Measurements from ENCODE around the gene MEIS2.

Gene MEIS2

DNA sequence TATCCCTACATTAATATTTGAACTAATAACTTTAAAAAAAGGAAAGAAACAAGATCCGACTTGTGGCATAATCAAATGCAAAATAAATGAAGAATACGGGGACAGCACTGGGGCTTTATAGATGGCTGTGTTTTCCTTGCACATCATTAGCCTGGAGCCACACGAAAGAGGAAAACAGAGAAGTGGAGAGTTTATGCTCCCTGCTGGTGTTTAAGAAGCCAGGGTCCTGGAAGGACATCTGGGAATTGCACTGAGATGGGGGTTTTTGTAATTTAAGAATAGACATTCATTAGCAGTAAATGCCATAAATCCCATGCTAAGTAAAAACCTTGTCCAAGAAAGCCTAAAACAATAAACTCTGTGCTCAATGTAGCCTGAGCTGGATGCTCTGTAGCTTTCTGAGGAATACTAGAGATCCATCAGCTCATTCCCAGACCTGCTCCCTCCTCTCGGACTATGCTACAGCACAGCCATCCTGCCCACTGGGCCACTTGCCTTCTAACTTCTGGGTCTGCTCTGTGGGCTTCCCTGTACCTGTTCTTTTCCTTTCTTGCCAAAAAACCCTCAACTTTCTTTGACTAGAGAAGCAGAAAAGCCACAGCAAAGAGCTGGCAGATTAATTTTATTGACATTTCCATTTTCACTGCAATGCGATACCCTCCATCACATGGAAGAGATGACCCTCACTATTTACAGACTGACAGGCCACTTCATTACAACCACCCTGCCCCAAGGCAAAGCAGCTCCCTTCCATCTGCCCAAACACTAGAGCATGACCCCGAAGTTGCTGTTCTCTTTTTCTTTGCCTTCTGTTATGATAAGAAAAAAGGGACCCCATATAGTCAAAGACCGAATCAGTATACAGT lies 62.3 kb downstream of the MEIS2 start:
- no peak for DNase-seq

- no peak for DNase-seq
Observed at GRCh38 chr15:37037071-37037655, 63.2 kb downstream of the MEIS2 start.

DNA sequence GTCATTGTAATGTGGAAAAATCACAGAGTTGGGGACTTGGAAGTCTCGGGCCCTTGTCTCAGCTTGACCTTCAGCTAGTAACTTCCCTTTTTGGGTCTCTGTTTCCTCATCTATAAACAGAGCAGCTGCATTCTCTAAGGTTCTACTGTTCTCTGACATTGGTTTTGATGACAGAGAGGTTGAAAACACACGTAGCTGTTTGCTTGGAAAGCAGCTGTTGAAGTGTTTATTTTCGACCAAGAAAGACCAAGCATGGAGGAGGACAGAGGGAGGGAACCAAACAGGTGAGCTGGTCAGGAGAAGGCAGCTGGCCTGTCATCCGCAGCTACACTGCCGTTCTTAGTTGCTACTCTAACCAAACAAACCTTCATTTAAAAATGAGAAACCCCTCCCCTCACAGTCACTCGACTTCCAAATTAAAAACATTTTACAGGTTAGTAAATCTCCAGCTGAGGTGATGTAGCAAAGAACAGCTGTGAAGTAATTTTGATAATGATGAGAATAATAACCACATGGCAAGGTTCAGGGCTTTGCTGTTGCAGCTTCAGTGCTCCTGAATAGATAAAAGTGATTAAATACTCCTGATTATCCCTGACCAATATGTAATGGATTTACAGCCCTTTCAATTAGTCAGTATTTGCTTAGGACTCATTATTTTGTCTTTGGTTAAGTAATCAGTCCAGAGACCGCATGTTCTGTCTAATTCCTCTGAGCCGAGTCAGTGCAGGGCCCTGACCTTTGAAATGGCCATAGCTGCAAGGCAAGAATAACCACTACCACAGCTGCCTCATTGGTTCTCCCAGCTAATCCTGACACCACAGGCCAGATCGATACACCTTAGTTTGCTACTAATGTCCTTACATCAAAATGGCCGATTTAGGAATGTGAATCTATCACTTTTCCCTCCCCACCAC lies 65.3 kb downstream of the MEIS2 start:
- DNase-seq, result no peak

DNA sequence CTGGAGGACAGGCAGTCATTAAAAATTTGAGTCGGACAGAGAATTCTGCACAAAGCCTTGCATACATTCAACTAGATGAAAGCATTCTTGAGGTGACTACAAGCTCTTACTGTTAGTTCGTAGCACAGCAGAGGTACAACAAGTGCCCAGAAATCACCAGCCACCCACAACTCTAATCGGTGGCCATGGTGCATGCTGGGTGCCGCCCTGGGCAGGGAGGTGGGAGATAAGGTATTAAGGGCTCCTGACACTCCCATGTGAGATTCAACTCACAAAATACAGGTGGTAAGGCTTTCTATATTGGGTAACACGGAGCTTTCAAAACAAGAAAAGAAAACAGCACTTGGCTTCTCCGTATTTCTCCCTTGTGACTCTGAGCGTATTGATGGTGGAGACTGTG lies 66.0 kb downstream of the MEIS2 start:
- DNase-seq, result no peak

- DNase-seq, result no peak
Observed at GRCh38 chr15:37032091-37032775, 68.1 kb downstream of the MEIS2 start.

DNA sequence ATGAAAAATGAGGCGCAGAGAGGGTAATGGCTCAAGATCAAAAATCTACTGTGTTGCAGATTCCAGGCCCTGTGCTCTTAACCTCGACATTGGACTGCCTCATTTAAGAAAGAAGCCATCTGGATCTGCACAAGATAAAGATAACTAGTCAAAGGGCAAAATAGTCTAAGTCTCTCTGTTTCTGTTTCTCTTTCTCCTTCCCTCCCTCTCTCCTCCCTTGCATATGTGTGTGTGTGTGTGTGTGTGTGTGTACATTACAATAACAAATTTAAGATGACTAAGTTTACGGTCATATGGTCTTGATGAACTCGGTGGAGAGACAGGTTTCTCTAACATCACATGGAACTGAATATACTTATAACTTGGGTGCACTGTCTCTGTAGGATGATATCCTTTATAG lies 69.2 kb downstream of the MEIS2 start:
- DNase-seq, result no peak

DNA sequence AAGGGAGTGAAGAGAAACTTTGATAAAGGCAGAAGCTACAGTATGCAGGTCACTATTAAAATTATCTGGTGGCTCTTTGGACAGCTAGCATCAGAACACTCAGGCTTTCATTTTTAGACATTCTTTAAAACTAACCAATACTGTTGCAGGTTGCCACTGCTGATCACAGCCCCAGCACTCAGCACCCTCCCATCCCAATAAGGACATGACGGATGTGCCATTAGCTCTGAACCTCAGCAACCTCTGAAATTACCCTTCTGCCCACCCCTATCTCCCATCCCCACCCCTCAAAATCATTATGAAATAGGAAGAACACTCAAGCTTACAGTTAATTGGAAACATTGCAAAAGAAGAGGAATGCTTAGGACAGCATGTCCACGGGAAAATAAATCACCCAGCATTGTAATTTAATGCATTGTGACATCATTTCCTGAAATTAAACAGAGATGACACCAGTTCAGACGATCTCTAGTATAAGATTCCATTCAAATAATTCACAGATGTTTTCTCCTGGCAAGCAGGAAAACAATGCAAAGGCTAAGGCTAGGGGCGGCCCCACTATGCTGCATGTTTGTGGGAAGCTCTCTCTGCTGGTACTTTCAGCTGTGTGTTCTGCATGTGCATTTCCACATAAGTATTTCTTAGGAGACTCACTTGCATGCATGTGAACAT lies 71.6 kb downstream of the MEIS2 start:
- no peak for DNase-seq

- no peak for DNase-seq
Observed at GRCh38 chr15:37020852-37021251, 79.5 kb downstream of the MEIS2 start.

- DNase-seq, result no peak
Observed at GRCh38 chr15:37019479-37020433, 80.6 kb downstream of the MEIS2 start.

DNA sequence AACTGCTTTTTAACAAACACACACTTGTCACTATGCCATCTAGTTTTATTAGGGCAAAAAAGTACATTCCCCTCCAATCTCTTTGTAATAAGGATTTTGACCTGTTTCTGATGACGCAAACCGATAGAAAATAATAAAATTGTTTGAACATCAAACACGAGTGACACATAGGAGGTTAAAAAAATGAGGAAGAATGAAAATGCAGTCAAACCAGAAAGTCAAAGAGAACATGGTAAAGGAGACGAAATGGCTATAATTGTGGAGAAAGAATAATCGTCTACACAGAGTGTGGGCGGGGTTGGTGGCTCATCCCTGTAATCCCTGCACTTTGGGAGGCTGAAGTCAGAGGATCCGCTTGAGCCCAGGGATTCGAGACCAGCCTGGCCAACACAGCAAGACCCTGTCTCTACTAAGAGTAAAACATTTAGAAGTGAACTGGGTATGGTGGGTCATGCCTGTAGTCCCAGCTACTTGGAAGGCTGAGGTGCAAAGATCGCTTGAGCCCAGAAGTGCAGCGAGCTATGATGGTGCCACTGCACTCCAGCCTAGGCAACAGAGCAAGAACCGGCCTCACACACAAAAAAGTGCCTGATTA lies 83.2 kb downstream of the MEIS2 start:
- DNase-seq, result no peak

DNA sequence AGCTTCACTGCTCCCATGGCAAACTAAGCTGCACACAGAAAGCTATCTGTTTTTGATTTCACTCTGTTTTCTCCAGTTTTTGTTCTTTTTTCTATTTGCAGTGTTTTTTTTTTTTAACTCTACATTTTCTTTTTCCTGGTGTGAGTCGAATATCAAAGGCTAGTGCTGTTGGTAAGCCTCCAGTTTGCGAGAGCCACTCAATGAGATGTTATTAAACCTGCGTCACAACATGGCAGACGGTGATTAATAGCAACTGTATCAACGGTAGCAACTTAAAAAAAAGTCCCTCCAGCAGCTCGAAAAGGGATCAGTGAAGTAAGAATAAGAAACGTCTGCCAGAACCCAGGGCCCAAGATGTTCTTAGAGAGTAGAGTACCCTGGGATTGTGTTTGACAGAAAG lies 84.1 kb downstream of the MEIS2 start:
- DNase-seq, result peak in 1 of 2 donors; percentile 32

GRCh38 chr15:37015451-37015850 lies 84.9 kb downstream of the MEIS2 start:
- DNase-seq, result no peak

DNA sequence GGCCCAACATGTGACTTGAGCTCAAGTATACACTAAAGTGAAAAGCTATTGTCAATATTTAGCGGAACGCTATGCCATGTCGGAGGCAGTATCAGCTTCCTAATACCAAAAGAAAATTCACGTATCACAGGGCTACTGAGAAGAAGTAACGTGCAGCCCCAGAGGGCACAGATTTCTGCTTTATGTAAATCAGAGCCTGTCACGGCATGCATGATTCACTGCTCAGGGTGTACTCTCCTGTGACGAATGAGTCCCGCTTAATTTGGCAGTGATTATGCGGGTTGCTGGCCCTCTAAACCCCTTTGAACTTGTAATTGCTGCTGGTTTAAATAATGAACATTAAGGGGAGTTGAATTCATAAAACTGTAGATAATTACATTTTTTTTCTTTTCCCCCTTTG lies 85.3 kb downstream of the MEIS2 start:
- no peak for DNase-seq

- no peak for DNase-seq
Observed at GRCh38 chr15:37014566-37014965, 85.8 kb downstream of the MEIS2 start.

DNA sequence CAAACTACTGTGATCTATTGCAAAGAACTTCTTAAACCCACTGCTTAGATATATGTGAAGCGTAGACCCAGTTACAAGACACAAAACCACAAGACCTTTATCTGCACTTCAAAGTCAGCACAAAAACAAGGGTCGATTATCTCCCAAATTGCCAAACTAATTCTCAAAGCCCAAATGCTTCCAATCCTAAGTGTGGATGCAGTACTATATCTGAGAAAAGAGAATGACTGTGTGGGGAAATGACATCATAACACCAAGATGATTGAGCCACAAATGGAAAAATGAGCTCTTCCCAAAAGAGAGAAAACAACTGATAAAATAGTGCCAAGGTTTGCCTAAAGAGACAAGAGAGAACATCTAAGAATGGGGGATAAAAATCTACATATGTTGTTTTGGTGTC lies 86.2 kb downstream of the MEIS2 start:
- DNase-seq, result no peak

- DNase-seq, result no peak
Observed at GRCh38 chr15:37010595-37010994, 89.8 kb downstream of the MEIS2 start.

GRCh38 chr15:37009288-37009687 lies 91.1 kb downstream of the MEIS2 start:
- DNase-seq, result no peak

- DNase-seq, result no peak
Observed at GRCh38 chr15:37008205-37008604, 92.1 kb downstream of the MEIS2 start.

- no peak for DNase-seq
Observed at GRCh38 chr15:37007301-37007700, 93.0 kb downstream of the MEIS2 start.

DNA sequence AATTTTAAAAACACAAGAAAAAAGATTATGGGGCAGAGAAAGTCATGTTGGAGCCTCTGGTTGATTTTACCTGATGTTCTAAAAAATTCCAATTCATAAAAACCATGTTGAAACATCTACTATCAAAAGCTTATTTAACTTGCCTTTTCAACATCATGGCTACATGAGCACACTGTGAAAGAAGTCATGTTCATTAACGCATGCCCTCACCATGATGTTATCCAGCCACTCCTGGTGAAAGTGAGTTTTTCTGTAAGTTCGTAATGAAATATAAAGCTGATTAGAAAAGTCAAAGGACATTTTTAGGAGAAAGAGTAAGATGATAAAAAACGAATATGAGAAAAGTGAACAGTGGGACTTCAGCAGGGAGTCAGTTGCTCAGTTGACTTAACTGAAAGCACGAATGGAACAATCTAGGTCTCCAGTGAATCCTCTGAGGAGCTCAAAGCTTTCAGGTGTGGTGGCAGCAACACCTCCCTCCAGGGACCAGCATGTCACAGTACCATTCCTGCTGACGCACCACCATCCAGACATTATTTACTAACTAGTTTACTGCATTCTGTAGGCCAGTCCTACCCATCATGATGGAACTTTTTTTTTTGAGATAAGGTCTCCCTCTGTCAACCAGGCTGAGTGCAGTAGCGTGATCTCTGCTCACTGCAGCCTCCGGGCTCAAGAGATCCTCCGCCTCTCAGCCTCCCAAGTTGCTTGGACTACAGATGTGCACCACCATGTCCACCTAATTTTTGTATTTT lies 95.2 kb downstream of the MEIS2 start:
- no peak for DNase-seq
